Mammary epithelial cell (primary cell): ENCODE data around the gene CHAF1A.

Source experiments
- EZH2 ChIP-seq: IDR thresholded peaks from 2 replicates; pipeline ENCODE4 v1.6.1; 2012; ENCODE audit warnings: low read length, inconsistent platforms, borderline replicate concordance
- TF ChIP-seq, protein P1 (sequence below), 2 donors: IDR thresholded peaks in 1 of 2; conservative IDR thresholded peaks in 1 of 2; 2 replicates each; pipeline ENCODE4 v1.5.1; 2011 to 2012; ENCODE audit warnings: inconsistent platforms in 2 of 2, low read length in 2 of 2, mild to moderate bottlenecking in 2 of 2, control low read depth in 1 of 2, low read depth in 1 of 2; ENCODE audit not compliant: insufficient read depth in 1 of 2; ENCODE audit errors: extremely low read depth in 1 of 2

DNA sequence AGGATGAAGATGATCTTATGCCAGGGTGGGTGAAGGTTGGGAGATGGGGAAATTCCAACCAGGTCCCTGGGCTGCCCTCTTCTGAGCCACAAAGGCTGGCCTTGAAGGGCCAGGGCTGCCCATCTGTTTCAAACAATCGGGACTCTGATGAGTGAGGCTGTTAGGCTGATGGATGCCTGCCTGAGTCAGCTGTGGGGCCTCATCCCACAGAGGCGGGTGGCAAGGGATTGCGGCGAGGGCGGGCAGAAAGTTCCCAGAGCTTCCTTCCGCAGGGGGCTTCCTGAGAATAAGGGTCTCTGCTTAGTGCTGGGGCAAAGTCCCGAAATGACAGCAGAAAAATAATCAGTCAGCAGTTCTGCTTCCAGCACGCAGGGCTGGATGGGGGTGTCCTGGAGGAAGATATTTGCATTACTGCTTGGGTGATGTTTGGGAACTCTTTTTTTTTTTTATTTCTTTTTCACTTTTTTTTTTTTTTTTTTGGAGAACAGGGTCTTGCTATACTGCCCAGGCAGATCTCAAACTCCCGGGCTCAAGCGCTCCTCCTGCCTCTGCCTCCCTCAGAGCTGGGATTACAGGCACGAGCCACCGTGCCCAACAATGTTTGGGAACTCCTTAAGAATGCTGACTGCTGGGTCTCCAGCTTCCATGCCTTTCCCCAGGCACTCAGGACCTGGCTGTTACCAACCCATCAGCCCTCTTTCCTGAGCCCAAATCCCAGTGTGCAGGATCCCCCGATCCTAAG lies 16.2 kb upstream of the CHAF1A start:
- TF ChIP-seq, protein P1, sequence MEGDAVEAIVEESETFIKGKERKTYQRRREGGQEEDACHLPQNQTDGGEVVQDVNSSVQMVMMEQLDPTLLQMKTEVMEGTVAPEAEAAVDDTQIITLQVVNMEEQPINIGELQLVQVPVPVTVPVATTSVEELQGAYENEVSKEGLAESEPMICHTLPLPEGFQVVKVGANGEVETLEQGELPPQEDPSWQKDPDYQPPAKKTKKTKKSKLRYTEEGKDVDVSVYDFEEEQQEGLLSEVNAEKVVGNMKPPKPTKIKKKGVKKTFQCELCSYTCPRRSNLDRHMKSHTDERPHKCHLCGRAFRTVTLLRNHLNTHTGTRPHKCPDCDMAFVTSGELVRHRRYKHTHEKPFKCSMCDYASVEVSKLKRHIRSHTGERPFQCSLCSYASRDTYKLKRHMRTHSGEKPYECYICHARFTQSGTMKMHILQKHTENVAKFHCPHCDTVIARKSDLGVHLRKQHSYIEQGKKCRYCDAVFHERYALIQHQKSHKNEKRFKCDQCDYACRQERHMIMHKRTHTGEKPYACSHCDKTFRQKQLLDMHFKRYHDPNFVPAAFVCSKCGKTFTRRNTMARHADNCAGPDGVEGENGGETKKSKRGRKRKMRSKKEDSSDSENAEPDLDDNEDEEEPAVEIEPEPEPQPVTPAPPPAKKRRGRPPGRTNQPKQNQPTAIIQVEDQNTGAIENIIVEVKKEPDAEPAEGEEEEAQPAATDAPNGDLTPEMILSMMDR (conservative IDR thresholded peaks at IDR 0.05 in 1 of 2, IDR thresholded peaks at IDR 0.05 in 1 of 2; ENCODE audit: extremely low read depth in 1 of 2, insufficient read depth in 1 of 2, low read depth in 1 of 2, low read length in 2 of 2): no peak
- TF ChIP-seq EZH2: no peak
